AG20443 (cell line): ENCODE results near the gene TTC3.
"Not testable (repeated sequence)": the region's sequence is repeated elsewhere in the genome, so short reads cannot be mapped to it uniquely, and the experiment has no call there.

Source experiments
- DNase-seq: peaks from one replicate; pipeline ENCODE4 v3.0.0; 2012; ENCODE audit warnings: low spot score, mixed read lengths

Gene TTC3

GRCh38 chr21:37222248-37222647 is 149.2 kb downstream of the TTC3 start:
- DNase-seq: not testable (repeated sequence)

- no peak for DNase-seq
Observed at GRCh38 chr21:37223804-37224345, 150.8 kb downstream of the TTC3 start.

- DNase-seq: no peak
Observed at GRCh38 chr21:37224861-37225839, 152.1 kb downstream of the TTC3 start.

- no peak for DNase-seq
Observed at GRCh38 chr21:37226041-37226920, 153.2 kb downstream of the TTC3 start.

GRCh38 chr21:37227071-37228002 is 154.3 kb downstream of the TTC3 start:
- DNase-seq: no peak

GRCh38 chr21:37228003-37228400 is 154.9 kb downstream of the TTC3 start:
- no peak for DNase-seq

GRCh38 chr21:37230632-37231248 is 157.7 kb downstream of the TTC3 start:
- no peak for DNase-seq

- DNase-seq: no peak
Observed at GRCh38 chr21:37231249-37231645, 158.2 kb downstream of the TTC3 start.

GRCh38 chr21:37231671-37232070 is 158.6 kb downstream of the TTC3 start:
- no peak for DNase-seq

- no peak for DNase-seq
Observed at GRCh38 chr21:37232274-37233018, 159.4 kb downstream of the TTC3 start.

GRCh38 chr21:37233551-37234146 is 160.6 kb downstream of the TTC3 start:
- DNase-seq: no peak

- DNase-seq: no peak
Observed at GRCh38 chr21:37237346-37237745, 164.3 kb downstream of the TTC3 start.

- DNase-seq: no peak
Observed at GRCh38 chr21:37237764-37238163, 164.7 kb downstream of the TTC3 start.

- DNase-seq: no peak
Observed at GRCh38 chr21:37240978-37241377, 167.9 kb downstream of the TTC3 start.

- DNase-seq: no peak
Observed at GRCh38 chr21:37241426-37241825, 168.4 kb downstream of the TTC3 start.

GRCh38 chr21:37243961-37244360 is 170.9 kb downstream of the TTC3 start:
- DNase-seq: no peak

GRCh38 chr21:37244501-37245095 is 171.5 kb downstream of the TTC3 start:
- no peak for DNase-seq

GRCh38 chr21:37245151-37245550 is 172.1 kb downstream of the TTC3 start:
- no peak for DNase-seq

GRCh38 chr21:37248298-37248697 is 175.2 kb downstream of the TTC3 start:
- no peak for DNase-seq
